Suprapubic skin (tissue), 3 donors: Measurements from ENCODE around the gene DPP10.

Experiments used
- CTCF ChIP-seq, 2 donors: fragments of 200-600 bp in 1 of 2; fragments of 450-650 bp in 1 of 2; sonication (generic) in 1 of 2; IDR thresholded peaks; one replicate each; pipeline ENCODE4 v1.5.1; 2016 to 2019; ENCODE audit warnings: antibody characterized with exemption in 2 of 2, mild to moderate bottlenecking in 1 of 2, moderate library complexity in 1 of 2
- POLR2AphosphoS5 ChIP-seq, 3 donors: sonication (generic); formaldehyde crosslinking; IDR thresholded peaks; one replicate each; pipeline ENCODE4 v1.6.1; 2017; ENCODE audit warnings: antibody characterized with exemption in 3 of 3

- TF ChIP-seq POLR2AphosphoS5 (IDR thresholded peaks at IDR 0.05) (no peak), CTCF (IDR thresholded peaks at IDR 0.05) (no peak)
Observed at GRCh38 chr2:114752425-114752824, 310.0 kb downstream of the DPP10 start.
